H9 (cell line): ENCODE results near the gene NBL1. TPM values are rescaled to one million over a fixed set of nuclear protein-coding genes. Genes with fewer than 3 reads are reported as not detected.
A peak's percentile ranks its signal among the peaks of the same experiment; 100 is the strongest.

ENCODE experiments used
- DNase-seq: peaks from one replicate; pipeline ENCODE4 v3.0.0-alpha.2; 2017
- H2AFZ ChIP-seq: one replicate; pipeline ENCODE4 v1.6.1; 2013; ENCODE audit warnings: mild to moderate bottlenecking, low read length, control low read depth, moderate library complexity
- H2AK5ac ChIP-seq: 2 replicates; pipeline ENCODE4 v1.6.1; 2013; ENCODE audit warnings: low read length, control low read depth, mixed read lengths; ENCODE audit not compliant: insufficient read length
- H2BK120ac ChIP-seq: one replicate; pipeline ENCODE4 v1.6.1; 2013; ENCODE audit warnings: low read depth, mild to moderate bottlenecking, low read length, control low read depth, inconsistent platforms; ENCODE audit not compliant: poor library complexity, severe bottlenecking
- H2BK12ac ChIP-seq: 2 replicates; pipeline ENCODE4 v1.6.1; 2013; ENCODE audit warnings: low read length, control low read depth, mixed read lengths, low read depth; ENCODE audit not compliant: insufficient read length
- H2BK15ac ChIP-seq: 2 replicates; pipeline ENCODE4 v1.6.1; 2013; ENCODE audit warnings: low read depth, low read length, control low read depth
- H2BK20ac ChIP-seq: one replicate; pipeline ENCODE4 v1.6.1; 2013; ENCODE audit warnings: low read depth, mild to moderate bottlenecking, low read length, control low read depth, inconsistent platforms; ENCODE audit not compliant: poor library complexity, severe bottlenecking
- H2BK5ac ChIP-seq: 2 replicates; pipeline ENCODE4 v1.6.1; 2013; ENCODE audit warnings: low read length, control low read depth, mixed read lengths; ENCODE audit not compliant: insufficient read length
- H3K14ac ChIP-seq: 2 replicates; pipeline ENCODE4 v1.6.1; 2013; ENCODE audit warnings: low read length, control low read depth; ENCODE audit not compliant: insufficient read depth
- H3K18ac ChIP-seq: 2 replicates; pipeline ENCODE4 v1.6.1; 2013; ENCODE audit warnings: low read depth, mild to moderate bottlenecking, mixed read lengths, low read length, control low read depth; ENCODE audit not compliant: insufficient read length
- H3K23ac ChIP-seq: 2 replicates; pipeline ENCODE4 v1.6.1; 2013; ENCODE audit warnings: low read length, control low read depth, mixed read lengths, low read depth; ENCODE audit not compliant: insufficient read length
- H3K23me2 ChIP-seq: 2 replicates; pipeline ENCODE4 v1.6.1; 2013; ENCODE audit warnings: low read depth, mild to moderate bottlenecking, mixed read lengths, low read length, control low read depth; ENCODE audit not compliant: insufficient read length, poor library complexity, severe bottlenecking
- H3K27ac ChIP-seq: 2 replicates; pipeline ENCODE4 v1.5.1; 2013; ENCODE audit warnings: low read length, control low read depth, mixed read lengths, low read depth; ENCODE audit not compliant: insufficient read length
- H3K27me3 ChIP-seq: 2 replicates; pipeline ENCODE4 v1.6.1; 2013; ENCODE audit warnings: low read length, control low read depth, inconsistent platforms; ENCODE audit not compliant: insufficient read depth
- H3K4ac ChIP-seq: 2 replicates; pipeline ENCODE4 v1.6.1; 2013; ENCODE audit warnings: low read depth, mild to moderate bottlenecking, control low read depth, inconsistent platforms, low read length, moderate library complexity
- H3K4me1 ChIP-seq: 2 replicates; pipeline ENCODE4 v1.6.1; 2013; ENCODE audit warnings: low read length, control low read depth, inconsistent platforms; ENCODE audit not compliant: insufficient read depth
- H3K4me2 ChIP-seq: 2 replicates; pipeline ENCODE4 v1.6.1; 2013; ENCODE audit warnings: low read length, control low read depth, mixed read lengths; ENCODE audit not compliant: insufficient read length, insufficient read depth
- H3K56ac ChIP-seq: 2 replicates; pipeline ENCODE4 v1.6.1; 2013; ENCODE audit warnings: low read depth, mild to moderate bottlenecking, mixed read lengths, low read length, control low read depth; ENCODE audit not compliant: insufficient read length
- H3K79me1 ChIP-seq: 2 replicates; pipeline ENCODE4 v1.6.1; 2013; ENCODE audit warnings: low read depth, mild to moderate bottlenecking, moderate library complexity, low read length, control low read depth, inconsistent platforms; ENCODE audit not compliant: insufficient read depth, poor library complexity, severe bottlenecking
- H3K79me2 ChIP-seq: 2 replicates; pipeline ENCODE4 v1.6.1; 2013; ENCODE audit warnings: low read length, control low read depth, inconsistent platforms; ENCODE audit not compliant: insufficient read depth
- H3K9ac ChIP-seq: 2 replicates; pipeline ENCODE4 v1.6.1; 2013; ENCODE audit warnings: low read length, control low read depth, mixed read lengths; ENCODE audit not compliant: insufficient read length; ENCODE audit errors: extremely low read depth
- H3K9me3 ChIP-seq: one replicate; pipeline ENCODE4 v1.6.1; 2013; ENCODE audit warnings: low read depth, low read length, inconsistent platforms; ENCODE audit not compliant: control insufficient read depth
- H3T11ph ChIP-seq: one replicate; pipeline ENCODE4 v1.6.1; 2013; ENCODE audit warnings: mild to moderate bottlenecking, low read length, control low read depth, inconsistent platforms
- H4K20me1 ChIP-seq: one replicate; pipeline ENCODE4 v1.6.1; 2013; ENCODE audit not compliant: control insufficient read depth, insufficient read length, insufficient read depth
- H4K5ac ChIP-seq: 2 replicates; pipeline ENCODE4 v1.6.1; 2013; ENCODE audit warnings: low read depth, mild to moderate bottlenecking, mixed read lengths, low read length, control low read depth; ENCODE audit not compliant: insufficient read length
- H4K8ac ChIP-seq: replicated peaks from 2 replicates; pipeline ENCODE4 v1.6.1; 2013; ENCODE audit warnings: low read length, control low read depth, mixed read lengths, low read depth; ENCODE audit not compliant: insufficient read length
- H4K91ac ChIP-seq: 2 replicates; pipeline ENCODE4 v1.6.1; 2013; ENCODE audit warnings: low read depth, mild to moderate bottlenecking, moderate library complexity, mixed read lengths, low read length, control low read depth; ENCODE audit not compliant: insufficient read length
- H3K27ac Mint-ChIP-seq, 3 experiments: 2 replicates in 2 of 3; 3 replicates in 1 of 3; pipeline ENCODE4 v1.8.0; 2020 to 2021; ENCODE audit warnings: mixed read lengths in 3 of 3, mild to moderate bottlenecking in 1 of 3, moderate library complexity in 1 of 3
- H3K27me3 Mint-ChIP-seq: 2 replicates; pipeline ENCODE4 v1.8.0; 2021; ENCODE audit warnings: low read depth, mild to moderate bottlenecking, moderate library complexity, mixed read lengths
- H3K36me3 Mint-ChIP-seq, 3 experiments: 2 replicates in 2 of 3; 3 replicates in 1 of 3; pipeline ENCODE4 v1.8.0; 2020 to 2021; ENCODE audit warnings: low read depth in 3 of 3, mixed read lengths in 3 of 3; ENCODE audit not compliant: insufficient read depth in 1 of 3
- H3K4me1 Mint-ChIP-seq, 2 experiments: 2 replicates each; pipeline ENCODE4 v1.8.0; 2020; ENCODE audit warnings: mixed read lengths in 2 of 2
- H3K4me3 Mint-ChIP-seq, 2 experiments: 2 replicates in 1 of 2; 3 replicates in 1 of 2; pipeline ENCODE4 v1.8.0; 2020 to 2021; ENCODE audit warnings: mild to moderate bottlenecking in 2 of 2, mixed read lengths in 2 of 2, moderate library complexity in 1 of 2
- H3K9me3 Mint-ChIP-seq, 2 experiments: 2 replicates in 1 of 2; 3 replicates in 1 of 2; pipeline ENCODE4 v1.8.0; 2020; ENCODE audit warnings: mild to moderate bottlenecking in 2 of 2, mixed read lengths in 2 of 2, moderate library complexity in 1 of 2
- CTCF ChIP-seq: fragments of 200-600 bp; sonication (generic); conservative IDR thresholded peaks from 3 replicates; pipeline ENCODE4 v1.8.0; 2021; ENCODE audit warnings: antibody characterized with exemption, mild to moderate bottlenecking
- WGBS: extraction: QIAGEN DNeasy Blood & Tissue Kit; methylation state at CpG from one replicate; pipeline ENCODE4 v1.1.7; 2013; ENCODE audit warnings: missing lambda C conversion rate, low lambda C conversion rate, mixed read lengths; ENCODE audit not compliant: insufficient read length; ENCODE audit errors: extremely low coverage; 5-methylcytosine and 5-hydroxymethylcytosine counted together
- total RNA-seq: library from RNA; stranded (reverse); gene quantifications from 2 replicates; pipeline ENCODE4 v1.2.1, GENCODE V29; 2021

Gene NBL1
- total RNA-seq, 1 experiment from 2014 or later: 6.4 TPM

GRCh38 chr1:19596714-19597495 lies 47.2 kb upstream of the NBL1 start:
- no peaks in the 10 kb centered on the region for H4K20me1 ChIP-seq

More at GRCh38 chr1:19596714-19597495, 47.2 kb upstream of the NBL1 start:
- Histone ChIP-seq H3K4me1 (no peaks in the 10 kb centered on the region; the same call in 1 of the 2 replicates), H3K27me3 (no peaks in the 10 kb centered on the region), H2BK120ac (no peak overlapping the region), H2AK5ac (no peak overlapping the region), H3K23ac (no peak overlapping the region), H3K56ac (no peak overlapping the region), H4K5ac (no peak overlapping the region), H3K4ac (no peak overlapping the region; the same call in 1 of the 2 replicates), H3K14ac (peak overlapping the region; percentile 88), H3K4me2 (peak overlapping the region; percentile 63), H3K9me3 (no peaks in the 10 kb centered on the region), H3T11ph (no peak overlapping the region), H2BK15ac (no peak overlapping the region), H3K27ac (peak overlapping the region; percentile 79), H2AFZ (no peak overlapping the region), H3K79me2 (peaks cover 35% of the 10 kb centered on the region), H3K23me2 (peaks cover 9% of the 10 kb centered on the region), H2BK5ac (no peak overlapping the region), H3K79me1 (peaks cover 4% of the 10 kb centered on the region), H4K8ac (no peak overlapping the region), H3K18ac (peak overlapping the region; percentile 93), H2BK12ac (no peak overlapping the region), H2BK20ac (no peak overlapping the region), H3K9ac (peak overlapping the region; percentile 84), H4K91ac (no peak overlapping the region)
- Mint-ChIP-seq H3K36me3 (peaks cover 0 to 10% (median 2%) of the 10 kb centered on the region in 3 experiments; a peak in 4 of 7 replicates), H3K4me3 (peak overlapping the region; percentile 98 to 99), H3K27me3 (no peaks in the 10 kb centered on the region), H3K27ac (peak overlapping the region; percentile 97 to 98 (median 97)), H3K9me3 (no peaks in the 10 kb centered on the region; a peak in 1 of 5 replicates), H3K4me1 (peaks cover 15 to 20% of the 10 kb centered on the region in 2 experiments)
- WGBS: no CpG with 5 or more reads among the region's 65 CpGs
- DNase-seq: peak; percentile 99
- no peak for TF ChIP-seq CTCF
